ENCODE measurements around the gene SPDYE5.

SPDYE5 gene

DNA sequence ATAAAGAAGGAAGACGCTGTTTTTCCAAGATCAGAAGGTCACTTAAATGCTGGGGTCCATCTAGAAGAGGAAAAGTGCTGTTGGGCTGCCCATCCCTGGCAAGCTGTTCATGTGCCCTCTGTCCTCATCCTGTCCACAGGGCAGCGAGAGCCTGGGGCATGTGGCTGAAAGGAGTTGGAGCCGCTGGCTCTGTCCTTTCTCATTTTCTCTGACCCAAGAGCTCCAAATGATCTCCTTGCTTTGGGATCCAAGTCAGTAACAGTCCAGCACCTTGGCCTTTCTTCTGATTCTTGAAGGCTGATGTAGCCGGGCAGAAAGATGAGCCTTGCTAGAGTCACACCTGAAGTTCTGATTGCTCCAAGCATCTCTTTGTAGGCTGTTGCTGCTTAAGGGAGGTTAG lies 44.4 kb downstream of the SPDYE5 start:
- FAIRE-seq (no peak), DNase-seq (ENCODE audit: low spot score) (no peak)

- DNase-seq (ENCODE audit: low spot score) (no peak), FAIRE-seq (no peak)
These were observed 44.9 kb downstream of the SPDYE5 start for GRCh38 chr7:75536940-75537538.

DNA sequence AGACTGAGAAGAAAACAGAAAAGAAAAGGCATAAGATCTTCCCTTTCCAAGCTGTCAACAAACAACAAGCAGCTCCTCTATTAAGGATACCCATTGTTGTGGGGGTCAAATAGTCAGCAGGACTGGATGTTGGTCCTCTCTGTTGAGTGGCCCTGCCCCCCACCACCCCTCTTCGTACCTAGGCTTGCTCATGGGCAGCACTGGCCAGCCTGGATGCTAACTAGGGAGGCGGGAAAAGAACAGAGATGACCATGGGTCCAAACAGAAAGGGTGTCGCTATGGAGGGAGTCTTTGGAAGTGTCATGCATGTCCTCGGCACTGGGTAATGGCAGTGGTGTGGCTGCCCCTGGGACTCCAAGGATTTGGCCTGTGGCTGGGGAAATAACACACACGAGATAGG lies 45.6 kb downstream of the SPDYE5 start:
- DNase-seq (ENCODE audit: low spot score) = no peak
- no peak for FAIRE-seq

DNA sequence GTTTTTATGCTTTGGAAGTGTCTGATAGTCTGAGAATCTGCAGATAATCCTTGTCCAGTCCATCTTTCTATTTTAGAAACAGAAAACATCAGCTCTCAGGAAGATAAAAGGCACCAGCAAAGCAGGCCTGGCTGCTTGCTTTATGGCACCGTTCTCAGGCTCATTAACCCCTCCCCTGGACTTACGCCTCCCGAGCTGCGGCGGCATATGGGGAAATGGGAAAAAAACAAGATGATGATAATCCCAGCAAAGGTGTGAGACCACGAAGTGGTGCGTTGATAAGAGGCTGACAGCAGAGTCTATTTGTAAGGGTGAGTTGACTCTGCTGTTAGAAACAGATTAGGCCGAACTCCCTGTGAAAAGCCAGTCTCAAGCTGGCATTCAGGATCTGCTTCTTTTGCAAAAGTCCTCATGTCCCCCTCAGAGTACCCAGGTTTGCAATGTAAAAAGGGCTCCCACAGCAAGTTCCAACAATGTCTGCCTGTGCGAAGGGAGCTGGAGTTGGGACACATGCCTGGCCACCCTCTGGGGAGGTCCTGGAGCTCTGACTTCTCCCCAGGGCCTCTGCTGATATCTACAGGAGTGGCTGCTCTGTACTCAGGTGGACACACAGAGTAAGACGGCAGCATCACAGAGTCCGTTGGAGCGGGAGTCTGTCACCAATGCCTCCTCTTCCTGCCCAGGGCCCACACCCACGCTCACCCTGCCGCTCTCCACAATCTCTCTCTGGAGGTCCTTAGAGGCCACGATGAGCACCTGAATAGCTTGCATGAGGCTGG lies 54.3 kb downstream of the SPDYE5 start:
- FAIRE-seq = no peak

More for the DNA sequence above, 54.3 kb downstream of the SPDYE5 start:
- DNase-seq (ENCODE audit: low spot score) = no peak

Data from urothelium cell line (cell line).